Measurements from ENCODE around the gene C2CD4D.

DNA sequence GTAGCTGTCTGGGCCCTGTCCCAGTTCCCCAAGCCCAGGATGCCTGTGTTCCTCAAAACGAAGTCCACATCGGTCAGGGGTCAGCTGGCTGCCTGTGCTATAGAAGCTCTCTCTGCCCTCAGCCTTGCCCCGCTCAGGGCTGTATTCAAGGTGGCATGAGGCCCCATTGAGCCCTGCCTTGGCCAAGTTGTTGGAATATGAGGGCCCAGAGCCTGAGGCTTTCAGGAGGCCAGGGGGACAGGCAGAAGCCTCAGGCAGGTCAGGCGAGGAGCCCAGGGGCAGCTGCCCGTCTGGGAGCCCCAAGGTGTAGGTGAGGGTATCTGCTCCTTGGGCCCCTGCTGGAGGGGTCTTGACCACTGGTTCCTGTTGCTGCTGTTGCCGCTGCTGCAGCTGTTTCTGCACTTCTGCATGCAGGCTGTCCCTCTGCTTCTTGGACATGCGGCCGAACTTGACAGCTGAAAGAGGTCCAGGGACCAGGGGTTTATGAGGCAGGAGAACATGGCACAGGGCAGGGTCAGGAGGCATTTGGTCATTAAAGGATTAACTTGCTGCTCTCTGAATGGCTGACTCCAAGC lies 24.6 kb downstream of the C2CD4D start:
- TF ChIP-seq, protein P1, sequence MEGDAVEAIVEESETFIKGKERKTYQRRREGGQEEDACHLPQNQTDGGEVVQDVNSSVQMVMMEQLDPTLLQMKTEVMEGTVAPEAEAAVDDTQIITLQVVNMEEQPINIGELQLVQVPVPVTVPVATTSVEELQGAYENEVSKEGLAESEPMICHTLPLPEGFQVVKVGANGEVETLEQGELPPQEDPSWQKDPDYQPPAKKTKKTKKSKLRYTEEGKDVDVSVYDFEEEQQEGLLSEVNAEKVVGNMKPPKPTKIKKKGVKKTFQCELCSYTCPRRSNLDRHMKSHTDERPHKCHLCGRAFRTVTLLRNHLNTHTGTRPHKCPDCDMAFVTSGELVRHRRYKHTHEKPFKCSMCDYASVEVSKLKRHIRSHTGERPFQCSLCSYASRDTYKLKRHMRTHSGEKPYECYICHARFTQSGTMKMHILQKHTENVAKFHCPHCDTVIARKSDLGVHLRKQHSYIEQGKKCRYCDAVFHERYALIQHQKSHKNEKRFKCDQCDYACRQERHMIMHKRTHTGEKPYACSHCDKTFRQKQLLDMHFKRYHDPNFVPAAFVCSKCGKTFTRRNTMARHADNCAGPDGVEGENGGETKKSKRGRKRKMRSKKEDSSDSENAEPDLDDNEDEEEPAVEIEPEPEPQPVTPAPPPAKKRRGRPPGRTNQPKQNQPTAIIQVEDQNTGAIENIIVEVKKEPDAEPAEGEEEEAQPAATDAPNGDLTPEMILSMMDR (conservative IDR thresholded peaks at IDR 0.05 in 1 of 2, IDR thresholded peaks at IDR 0.05 in 1 of 2; ENCODE audit: low read depth in 1 of 2, low read length in 2 of 2), result no peak
- TF ChIP-seq EZH2 (IDR thresholded peaks at IDR 0.05; ENCODE audit: low read length, missing control alignments), result no peak
